Body of pancreas (tissue), 4 donors: Measurements from ENCODE around the gene CAPRIN2.

Experiments used
- CTCF ChIP-seq, 7 experiments: fragments of 450-650 bp in 4 of 7; fragments of 200-600 bp in 3 of 7; sonication (generic) in 3 of 7; IDR thresholded peaks; one replicate each; pipeline ENCODE4 v1.5.1; 2016 to 2019; ENCODE audit warnings: antibody characterized with exemption in 7 of 7
- POLR2A ChIP-seq, 3 donors: fragments of 450-650 bp; IDR thresholded peaks; one replicate each; pipeline ENCODE4 v1.6.1; 2016; ENCODE audit warnings: antibody characterized with exemption in 3 of 3, mild to moderate bottlenecking in 2 of 3

- TF ChIP-seq CTCF (IDR thresholded peaks at IDR 0.05) = no peak
- no peak for TF ChIP-seq POLR2A (IDR thresholded peaks at IDR 0.05)
Measured at GRCh38 chr12:30661210-30661609, 93.5 kb downstream of the CAPRIN2 start.
